ENCODE data around the gene RPP25L.

The RPP25L gene

DNA sequence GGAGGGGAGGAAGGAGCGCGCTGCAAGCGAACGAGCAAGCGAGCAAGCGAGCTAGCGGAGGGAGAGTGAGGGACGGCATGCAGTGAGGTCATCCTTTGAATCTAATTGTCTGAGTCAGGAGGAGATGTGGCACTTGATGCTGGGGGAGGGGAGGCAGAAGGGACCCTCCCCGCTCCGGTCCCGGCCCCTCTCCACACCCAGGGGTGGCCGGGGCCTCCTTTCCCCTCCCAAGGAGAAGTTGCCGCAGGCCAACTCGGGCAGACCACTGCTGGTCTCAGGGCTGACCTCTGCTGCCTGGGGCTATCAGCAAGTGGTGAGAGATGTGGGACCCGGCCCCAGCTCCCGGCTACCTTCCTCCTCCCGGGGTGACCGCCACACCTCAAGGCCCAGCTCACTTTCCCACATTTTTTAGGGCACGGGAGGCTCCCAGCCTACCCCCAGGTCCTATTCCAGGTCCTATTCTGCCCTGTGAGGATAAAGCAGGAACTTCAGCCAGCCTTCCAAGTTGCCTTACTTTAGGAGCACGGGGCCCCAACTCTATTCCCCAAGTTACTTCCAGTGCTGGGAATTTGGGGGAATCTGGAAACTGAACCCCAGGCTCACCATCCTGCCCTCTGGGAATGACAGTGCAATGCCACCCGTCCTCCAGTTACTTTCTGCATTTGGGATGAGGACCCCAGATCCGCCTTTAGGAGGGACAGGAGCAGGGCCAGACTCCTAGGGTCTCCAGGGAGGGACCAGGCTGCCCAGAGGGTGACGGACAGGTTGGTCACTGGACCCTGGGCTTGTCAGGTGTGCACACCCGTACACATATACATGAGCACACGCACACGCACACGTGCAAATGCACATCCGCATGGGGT lies 33.4 kb downstream of the RPP25L start:
- DNase-seq = no peak
- TF ChIP-seq GATA1 (IDR thresholded peaks at IDR 0.05; ENCODE audit: low read depth, low read length) = no peak
- TF ChIP-seq POLR2A (IDR thresholded peaks at IDR 0.05; ENCODE audit: low read length) = no peak

- no peak for TF ChIP-seq GATA1 (IDR thresholded peaks at IDR 0.05; ENCODE audit: low read depth, low read length)
- no peak for TF ChIP-seq POLR2A (IDR thresholded peaks at IDR 0.05; ENCODE audit: low read length)
- no peak for DNase-seq
Observed at GRCh38 chr9:34577400-34578240, 34.3 kb downstream of the RPP25L start.

DNA sequence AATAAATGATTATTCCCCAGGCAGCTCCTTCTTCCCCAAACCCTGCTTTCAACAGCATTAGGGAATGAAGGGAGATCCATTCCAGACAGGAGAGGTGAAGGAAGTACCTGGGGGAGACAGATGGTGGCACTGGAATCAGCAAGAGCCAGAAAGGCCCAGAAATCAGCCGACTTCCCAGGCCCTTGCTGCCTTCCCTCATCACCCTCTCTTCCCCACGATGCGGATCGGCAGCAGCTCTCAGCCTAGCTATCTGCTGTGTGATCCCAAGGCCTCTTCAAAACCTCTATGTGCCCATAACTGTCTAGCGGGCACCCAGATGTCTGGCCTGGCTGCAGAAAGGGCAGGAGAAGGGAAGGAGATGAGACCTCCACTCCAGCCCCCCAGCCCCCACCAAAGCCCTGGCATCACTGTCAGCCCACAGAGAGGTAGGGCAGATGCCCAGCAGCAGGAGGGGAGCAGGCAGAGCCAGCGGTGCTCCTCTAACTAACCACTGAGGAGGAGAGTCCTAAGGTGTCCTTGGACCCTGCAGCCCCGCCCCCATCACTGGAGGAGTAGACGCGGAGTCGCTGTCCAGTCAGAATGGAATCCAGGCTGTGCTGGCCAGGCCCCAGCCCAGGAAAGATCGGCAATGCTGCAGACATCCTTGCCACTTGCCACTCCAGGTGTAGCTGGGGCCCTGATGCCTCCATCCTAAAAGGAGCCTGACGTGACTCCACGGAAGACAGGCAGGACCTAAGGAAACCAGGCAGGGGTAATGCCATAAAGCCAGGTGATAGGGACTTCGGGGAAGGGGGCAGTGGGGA lies 35.1 kb downstream of the RPP25L start:
- no peak for DNase-seq
- no peak for TF ChIP-seq GATA1 (IDR thresholded peaks at IDR 0.05; ENCODE audit: low read depth, low read length)
- TF ChIP-seq POLR2A (IDR thresholded peaks at IDR 0.05; ENCODE audit: low read length) = no peak

DNA sequence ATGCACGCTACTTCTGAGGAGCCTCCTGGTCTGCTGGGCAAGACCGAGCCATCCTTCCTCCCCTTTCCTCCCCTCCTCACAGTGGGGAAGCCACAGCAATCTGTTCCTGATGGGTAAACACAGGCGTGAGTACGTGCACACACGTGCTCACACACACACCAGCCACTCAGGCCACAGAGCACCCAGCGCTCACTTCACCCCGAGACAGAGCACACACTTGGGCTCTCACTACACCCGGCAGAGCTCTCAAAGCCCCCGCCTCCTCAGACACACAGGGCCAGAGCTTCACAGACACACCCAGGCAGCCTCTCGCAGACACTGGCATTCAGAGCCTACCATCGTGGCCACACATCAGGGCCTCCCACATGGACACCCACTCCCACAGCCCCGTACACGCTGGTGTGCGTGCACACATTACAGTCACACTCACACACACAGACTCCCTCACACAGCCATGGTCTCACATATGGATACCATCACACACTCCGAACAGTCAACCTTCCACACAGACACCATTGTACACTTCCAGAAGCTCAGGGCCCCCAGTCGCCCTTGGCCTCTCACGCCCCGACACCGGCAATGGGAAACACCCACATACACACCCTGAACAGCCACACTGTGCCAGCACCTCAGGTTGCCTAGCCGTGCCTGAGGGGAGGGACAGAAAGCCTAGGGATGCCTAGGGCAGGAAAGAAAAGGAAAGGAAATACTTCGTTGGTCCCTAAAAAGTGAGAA lies 35.9 kb downstream of the RPP25L start:
- no peak for DNase-seq
- TF ChIP-seq POLR2A (IDR thresholded peaks at IDR 0.05; ENCODE audit: low read length) (no peak), GATA1 (IDR thresholded peaks at IDR 0.05; ENCODE audit: low read depth, low read length) (no peak)

DNA sequence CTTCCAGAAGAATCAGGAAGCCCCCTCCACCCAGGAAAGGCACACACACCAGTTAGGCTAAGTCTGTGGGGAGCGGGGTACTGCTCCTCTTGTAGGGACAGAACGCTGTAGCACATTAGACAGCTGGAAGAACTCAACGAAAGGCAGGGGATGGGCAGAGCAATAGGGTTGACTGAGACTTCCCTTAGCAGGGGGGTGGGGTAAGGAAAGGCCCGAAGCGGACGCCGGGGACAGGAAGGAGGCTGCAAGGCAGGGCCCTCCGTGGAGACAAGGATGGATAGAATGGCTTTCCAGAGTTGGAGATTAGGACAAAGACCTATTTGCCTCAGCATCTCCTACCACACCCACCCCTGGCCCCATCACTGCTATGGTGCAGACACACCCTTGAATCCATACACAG lies 36.7 kb downstream of the RPP25L start:
- no peak for DNase-seq
- no peak for TF ChIP-seq POLR2A (IDR thresholded peaks at IDR 0.05; ENCODE audit: low read length)
- no peak for TF ChIP-seq GATA1 (IDR thresholded peaks at IDR 0.05; ENCODE audit: low read depth, low read length)

- DNase-seq = no peak
- TF ChIP-seq GATA1 (IDR thresholded peaks at IDR 0.05; ENCODE audit: low read depth, low read length) = no peak
- no peak for TF ChIP-seq POLR2A (IDR thresholded peaks at IDR 0.05; ENCODE audit: low read length)
Observed at GRCh38 chr9:34574571-34574970, 37.3 kb downstream of the RPP25L start.

DNA sequence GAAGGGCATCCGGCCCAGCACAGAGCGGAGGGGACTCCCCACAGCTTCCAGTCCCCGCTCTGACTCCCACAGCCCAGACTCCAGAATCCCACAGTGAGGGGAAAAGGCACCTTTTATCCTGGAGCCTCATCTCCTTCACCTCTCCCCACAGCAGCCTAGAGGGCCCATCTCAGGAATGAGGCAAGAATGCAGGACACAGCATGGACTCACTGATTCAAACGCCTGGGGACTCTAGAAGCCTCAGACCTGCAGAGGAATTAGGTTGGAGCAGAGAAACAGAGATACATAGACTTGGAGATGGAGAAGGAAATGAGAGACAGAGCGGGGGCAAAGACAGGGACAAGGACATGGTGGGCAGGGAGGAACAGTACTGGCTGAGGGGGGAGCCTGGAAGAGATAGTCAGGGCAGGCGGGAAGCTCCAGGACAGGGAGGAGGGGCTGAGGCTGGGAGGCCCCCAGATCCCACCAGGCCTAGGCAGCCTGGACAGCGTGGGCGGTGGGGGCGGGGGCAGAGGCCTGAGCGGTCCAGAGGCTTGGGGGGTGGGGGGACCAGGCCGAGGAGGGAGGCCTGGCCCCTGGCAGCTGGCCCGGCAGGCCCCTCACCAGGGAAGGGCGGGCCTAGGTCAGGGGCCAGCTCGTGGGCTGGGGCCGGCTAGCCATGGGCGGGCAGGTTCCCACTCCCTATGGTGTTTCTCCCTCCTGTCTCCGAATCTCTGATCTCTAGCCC lies 38.1 kb downstream of the RPP25L start:
- no peak for DNase-seq
- TF ChIP-seq GATA1 (IDR thresholded peaks at IDR 0.05; ENCODE audit: low read depth, low read length) (no peak), POLR2A (IDR thresholded peaks at IDR 0.05; ENCODE audit: low read length) (no peak)

DNA sequence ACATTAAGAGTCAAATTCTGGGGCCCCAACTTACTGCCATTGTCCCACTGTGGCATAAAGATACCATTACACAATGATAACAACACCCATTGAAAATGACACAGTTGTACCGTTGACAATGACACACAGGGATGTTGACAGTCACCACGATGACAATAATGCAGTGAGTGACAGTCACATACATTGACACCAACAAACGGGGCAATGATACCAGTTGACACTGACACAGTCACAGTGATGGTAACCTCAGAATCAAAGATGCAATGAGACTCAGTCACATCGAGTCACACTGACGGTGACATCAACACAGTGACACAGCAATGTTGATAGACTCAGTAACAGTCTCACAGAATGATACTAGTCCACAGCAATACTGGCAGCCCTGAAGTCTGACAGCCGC lies 39.3 kb downstream of the RPP25L start:
- peak in 1 of 2 experiments; percentile 59 for DNase-seq
- TF ChIP-seq GATA1 (IDR thresholded peaks at IDR 0.05; ENCODE audit: low read depth, low read length) = no peak
- no peak for TF ChIP-seq POLR2A (IDR thresholded peaks at IDR 0.05; ENCODE audit: low read length)

GRCh38 chr9:34572092-34572491 lies 39.8 kb downstream of the RPP25L start:
- no peak for TF ChIP-seq POLR2A (IDR thresholded peaks at IDR 0.05; ENCODE audit: low read length)
- no peak for TF ChIP-seq GATA1 (IDR thresholded peaks at IDR 0.05; ENCODE audit: low read depth, low read length)
- no peak for DNase-seq

- DNase-seq = no peak
- TF ChIP-seq POLR2A (IDR thresholded peaks at IDR 0.05; ENCODE audit: low read length) (no peak), GATA1 (IDR thresholded peaks at IDR 0.05; ENCODE audit: low read depth, low read length) (no peak)
Observed at GRCh38 chr9:34571481-34571810, 40.5 kb downstream of the RPP25L start.

GRCh38 chr9:34570809-34571480 lies 41.0 kb downstream of the RPP25L start:
- TF ChIP-seq GATA1 (IDR thresholded peaks at IDR 0.05; ENCODE audit: low read depth, low read length) (no peak), POLR2A (IDR thresholded peaks at IDR 0.05; ENCODE audit: low read length) (no peak)
- DNase-seq = no peak

DNA sequence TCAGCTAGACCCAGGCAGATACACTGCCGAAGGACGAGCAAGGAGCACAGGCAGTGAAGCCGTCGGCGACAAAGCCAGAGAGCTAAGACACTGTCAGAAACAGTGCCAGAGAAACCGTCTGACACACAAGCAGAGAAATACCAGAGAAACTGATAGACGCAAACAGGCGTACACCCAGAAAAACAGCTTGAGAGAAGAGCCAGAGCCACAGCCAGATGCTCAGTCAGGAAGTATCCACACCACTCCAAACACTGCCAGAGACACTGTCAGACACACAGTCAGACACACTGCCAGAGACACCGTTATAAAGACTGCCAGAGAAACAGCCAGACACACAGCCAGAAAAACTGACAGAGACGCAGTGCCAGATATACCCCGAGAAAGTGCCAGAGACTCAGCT lies 41.5 kb downstream of the RPP25L start:
- no peak for DNase-seq
- TF ChIP-seq GATA1 (IDR thresholded peaks at IDR 0.05; ENCODE audit: low read depth, low read length) (no peak), POLR2A (IDR thresholded peaks at IDR 0.05; ENCODE audit: low read length) (no peak)
